ENCODE measurements around the gene MELTF.

Gene MELTF

GRCh38 chr3:196968233-196969133, 61.1 kb downstream of the MELTF start, which contains the start of gene PIGZ:
Gene PIGZ (minus strand): TSS chr3:196968833. CDS start chr3:196952031, 16,802 bp downstream.
- no peak for DNase-seq (ENCODE audit: low read depth, low spot score)

GRCh38 chr3:196967412-196968232, 62.0 kb downstream of the MELTF start:
- no peak for DNase-seq (ENCODE audit: low read depth, low spot score)

GRCh38 chr3:196966526-196967401, 62.9 kb downstream of the MELTF start:
- no peak for DNase-seq (ENCODE audit: low read depth, low spot score)

- no peak for DNase-seq (ENCODE audit: low read depth, low spot score)
Observed at GRCh38 chr3:196965804-196966173, 63.8 kb downstream of the MELTF start.

- no peak for DNase-seq (ENCODE audit: low read depth, low spot score)
Observed at GRCh38 chr3:196965112-196965803, 64.4 kb downstream of the MELTF start.

GRCh38 chr3:196963631-196963953, 66.0 kb downstream of the MELTF start:
- no peak for DNase-seq (ENCODE audit: low read depth, low spot score)

GRCh38 chr3:196962930-196963630, 66.5 kb downstream of the MELTF start:
- no peak for DNase-seq (ENCODE audit: low read depth, low spot score)

- no peak for DNase-seq (ENCODE audit: low read depth, low spot score)
Observed at GRCh38 chr3:196962108-196962929, 67.3 kb downstream of the MELTF start.

GRCh38 chr3:196954832-196955231, 74.8 kb downstream of the MELTF start:
- DNase-seq (ENCODE audit: low read depth, low spot score): no peak
